Endothelial cell (in vitro differentiated cells): Measurements from ENCODE around the gene SERPINH1. TPM values are rescaled to one million over a fixed set of nuclear protein-coding genes. Genes with fewer than 3 reads are reported as not detected.

Experiments used
- DNase-seq: peaks from one replicate; pipeline ENCODE4 v3.0.0; 2021; ENCODE audit warnings: low spot score
- H3K27ac Mint-ChIP-seq: one replicate; pipeline ENCODE4 v1.8.0; 2021; ENCODE audit warnings: mixed read lengths, inconsistent platforms; ENCODE audit not compliant: unreplicated experiment
- H3K27me3 Mint-ChIP-seq: one replicate; pipeline ENCODE4 v1.8.0; 2021; ENCODE audit warnings: mild to moderate bottlenecking, moderate library complexity, mixed read lengths, inconsistent platforms; ENCODE audit not compliant: unreplicated experiment
- H3K36me3 Mint-ChIP-seq: one replicate; pipeline ENCODE4 v1.8.0; 2021; ENCODE audit warnings: mild to moderate bottlenecking, low read depth, mixed read lengths, inconsistent platforms; ENCODE audit not compliant: unreplicated experiment
- H3K4me1 Mint-ChIP-seq: one replicate; pipeline ENCODE4 v1.8.0; 2021; ENCODE audit warnings: mild to moderate bottlenecking, mixed read lengths, inconsistent platforms; ENCODE audit not compliant: unreplicated experiment
- H3K4me3 Mint-ChIP-seq: one replicate; pipeline ENCODE4 v1.8.0; 2021; ENCODE audit warnings: mild to moderate bottlenecking, mixed read lengths, inconsistent platforms; ENCODE audit not compliant: unreplicated experiment
- H3K9me3 Mint-ChIP-seq: one replicate; pipeline ENCODE4 v1.8.0; 2021; ENCODE audit warnings: mixed read lengths, inconsistent platforms; ENCODE audit not compliant: unreplicated experiment
- CTCF ChIP-seq: fragments of 200-600 bp; sonication (generic); IDR thresholded peaks from one replicate; pipeline ENCODE4 v1.5.0; 2021; ENCODE audit warnings: antibody characterized with exemption; ENCODE audit not compliant: unreplicated experiment
- total RNA-seq: library from RNA; stranded (reverse); fragmentation: NEBNext Ultra II Directional; extraction: Animal tissue kit (Norgen Biotek cat#: 25700); gene quantifications from one replicate; pipeline ENCODE4 v1.2.1, GENCODE V29; 2021; ENCODE audit not compliant: unreplicated experiment

The SERPINH1 gene
- total RNA-seq, 1 donor from 2014 or later: 449 TPM

GRCh38 chr11:75574698-75575602 is 12.9 kb downstream of the SERPINH1 start:
- TF ChIP-seq CTCF: no peak
- Mint-ChIP-seq H3K9me3 (no peaks in the 10 kb centered on the region), H3K4me1 (peaks cover 33% of the 10 kb centered on the region), H3K4me3 (no peak overlapping the region), H3K36me3 (peaks cover 32% of the 10 kb centered on the region), H3K27me3 (peaks cover 11% of the 10 kb centered on the region), H3K27ac (peak overlapping the region; percentile 36)
- no peak for DNase-seq

DNA sequence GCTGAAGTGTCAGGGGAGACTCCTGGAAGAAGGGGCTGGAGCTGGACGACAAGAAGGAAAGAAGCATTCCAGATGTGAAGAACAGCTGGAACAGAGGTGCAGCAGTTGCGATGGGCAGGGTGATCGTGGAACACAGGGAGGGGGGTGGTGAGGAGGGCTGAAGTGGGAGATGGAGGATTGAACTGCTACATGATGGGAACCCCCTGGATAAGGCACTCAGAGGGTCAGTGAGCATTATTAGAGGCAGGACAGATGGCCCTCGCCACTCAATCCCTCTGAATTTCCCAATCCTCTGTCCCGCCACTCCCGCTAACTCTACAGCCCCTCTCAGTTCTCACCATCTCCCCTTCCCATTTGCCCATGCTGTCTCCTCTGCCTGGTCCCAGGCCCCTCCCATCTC is 14.0 kb downstream of the SERPINH1 start:
- H3K36me3 Mint-ChIP-seq: peaks cover 24% of the 10 kb centered on the region
- no peaks in the 10 kb centered on the region for H3K9me3 Mint-ChIP-seq
- no peak overlapping the region for H3K4me3 Mint-ChIP-seq
- H3K4me1 Mint-ChIP-seq: peaks cover 22% of the 10 kb centered on the region
- no peak for TF ChIP-seq CTCF
- no peak for DNase-seq
- peaks cover 9% of the 10 kb centered on the region for H3K27me3 Mint-ChIP-seq
- no peak overlapping the region for H3K27ac Mint-ChIP-seq

DNA sequence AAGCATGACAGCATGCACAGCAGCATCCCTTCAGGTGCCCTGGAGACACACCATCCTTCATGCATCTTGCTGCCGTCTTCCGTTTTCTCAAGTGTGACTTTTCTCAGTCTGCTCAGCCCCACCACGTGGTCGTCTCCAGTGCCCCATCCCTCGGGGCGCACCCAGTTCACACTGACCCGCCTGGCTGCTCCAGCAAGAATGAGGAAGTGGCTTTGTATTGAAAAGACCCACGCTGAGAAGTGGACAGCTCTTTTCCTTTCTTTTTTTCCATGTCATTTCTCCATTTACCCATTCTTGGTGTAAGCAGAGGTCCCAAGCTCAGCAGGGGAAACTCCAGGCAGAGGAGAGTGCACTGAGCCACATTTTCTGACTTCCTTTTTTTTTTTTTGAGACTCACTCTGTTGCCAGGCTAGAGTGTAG is 14.5 kb downstream of the SERPINH1 start:
- peak overlapping the region; percentile 18 for H3K4me3 Mint-ChIP-seq
- peaks cover 23% of the 10 kb centered on the region for H3K4me1 Mint-ChIP-seq
- TF ChIP-seq CTCF: no peak
- peak overlapping the region; percentile 36 for H3K27ac Mint-ChIP-seq
- DNase-seq: peak; percentile 38
- H3K27me3 Mint-ChIP-seq: peaks cover 7% of the 10 kb centered on the region
- H3K9me3 Mint-ChIP-seq: no peaks in the 10 kb centered on the region
- peaks cover 23% of the 10 kb centered on the region for H3K36me3 Mint-ChIP-seq

- Mint-ChIP-seq H3K4me3 (no peak overlapping the region), H3K36me3 (peaks cover 26% of the 10 kb centered on the region), H3K4me1 (peaks cover 30% of the 10 kb centered on the region), H3K27ac (no peak overlapping the region), H3K9me3 (no peaks in the 10 kb centered on the region), H3K27me3 (peaks cover 7% of the 10 kb centered on the region)
- peak; percentile 68 for TF ChIP-seq CTCF
- peak; percentile 50 for DNase-seq
Observed at GRCh38 chr11:75577207-75577606, 15.2 kb downstream of the SERPINH1 start.

- Mint-ChIP-seq H3K27ac (no peak overlapping the region), H3K27me3 (peaks cover 7% of the 10 kb centered on the region), H3K4me3 (no peak overlapping the region), H3K36me3 (peaks cover 10% of the 10 kb centered on the region), H3K9me3 (no peaks in the 10 kb centered on the region), H3K4me1 (peaks cover 39% of the 10 kb centered on the region)
- no peak for TF ChIP-seq CTCF
- no peak for DNase-seq
Observed at GRCh38 chr11:75578977-75579376, 16.9 kb downstream of the SERPINH1 start.
